DOHH2 (cell line): ENCODE measurements around the gene TSHZ3.

Experiments used
- H3F3A ChIP-seq: fragments of 200-600 bp; sonication (generic), shearing (Covaris generic); 2 replicates; pipeline ENCODE4 v1.6.0; 2016; ENCODE audit warnings: antibody characterized with exemption, mild to moderate bottlenecking; ENCODE audit not compliant: control insufficient read depth, insufficient read depth
- H3K27ac ChIP-seq: fragments of 200-600 bp; sonication (generic); 2 replicates; pipeline ENCODE4 v1.5.1; 2014; ENCODE audit warnings: low read depth, mild to moderate bottlenecking, low read length, moderate library complexity
- H3K27me3 ChIP-seq: fragments of 200-600 bp; sonication (generic); 2 replicates; pipeline ENCODE4 v1.6.1; 2014; ENCODE audit warnings: mild to moderate bottlenecking, low read length, mixed read lengths; ENCODE audit not compliant: control insufficient read depth
- H3K36me3 ChIP-seq: fragments of 200-600 bp; sonication (generic); 2 replicates; pipeline ENCODE4 v1.6.1; 2014; ENCODE audit warnings: mild to moderate bottlenecking, low read length, moderate library complexity, mixed read lengths; ENCODE audit not compliant: control insufficient read depth
- H3K4me1 ChIP-seq: fragments of 200-600 bp; sonication (generic); 2 replicates; pipeline ENCODE4 v1.6.1; 2014; ENCODE audit warnings: mild to moderate bottlenecking, low read length, mixed read lengths; ENCODE audit not compliant: control insufficient read depth
- H3K4me2 ChIP-seq: fragments of 200-600 bp; sonication (generic); 2 replicates; pipeline ENCODE4 v1.6.0; 2014; ENCODE audit warnings: mild to moderate bottlenecking, low read length, moderate library complexity
- H3K4me3 ChIP-seq: fragments of 200-600 bp; sonication (generic); 2 replicates; pipeline ENCODE4 v1.5.1; 2014; ENCODE audit warnings: mild to moderate bottlenecking, low read length, mixed read lengths
- H3K79me2 ChIP-seq: fragments of 200-600 bp; sonication (generic); 2 replicates; pipeline ENCODE4 v1.6.1; 2014; ENCODE audit warnings: mild to moderate bottlenecking, low read length, mixed read lengths; ENCODE audit not compliant: control insufficient read depth
- H3K9me2 ChIP-seq: fragments of 200-600 bp; sonication (generic); replicated peaks from 2 replicates; pipeline ENCODE4 v1.6.1; 2014; ENCODE audit warnings: mild to moderate bottlenecking, low read length, mixed read lengths; ENCODE audit not compliant: control insufficient read depth
- H3K9me3 ChIP-seq: fragments of 200-600 bp; sonication (generic); 2 replicates; pipeline ENCODE4 v1.6.1; 2014; ENCODE audit warnings: antibody characterized with exemption, low read length, mixed read lengths; ENCODE audit not compliant: control insufficient read depth, insufficient read depth
- H4K20me1 ChIP-seq: fragments of 200-600 bp; sonication (generic); 2 replicates; pipeline ENCODE4 v1.6.0; 2014; ENCODE audit warnings: low read depth, mild to moderate bottlenecking, antibody characterized with exemption, low read length, moderate library complexity; ENCODE audit not compliant: control insufficient read depth, insufficient read depth
- CTCF ChIP-seq: fragments of 200-600 bp; sonication (generic); IDR thresholded peaks from one replicate; pipeline ENCODE4 v1.5.1; 2014; ENCODE audit warnings: antibody characterized with exemption, mild to moderate bottlenecking, low read depth, low read length; ENCODE audit not compliant: poor library complexity, severe bottlenecking
- EZH2phosphoT487 ChIP-seq: fragments of 200-600 bp; sonication (generic); IDR thresholded peaks from 2 replicates; pipeline ENCODE4 v1.6.1; 2017; ENCODE audit warnings: borderline replicate concordance, mild to moderate bottlenecking, antibody characterized with exemption, low read length, moderate library complexity, mixed read lengths

TSHZ3 gene

GRCh38 chr19:31334101-31334848 lies 15.0 kb downstream of the TSHZ3 start:
- Histone ChIP-seq H3K79me2 (no peaks in the 10 kb centered on the region), H3K36me3 (no peaks in the 10 kb centered on the region)

GRCh38 chr19:31332096-31332495 lies 17.1 kb downstream of the TSHZ3 start:
- no peaks in the 10 kb centered on the region for H4K20me1 ChIP-seq
- peaks cover 5% of the 10 kb centered on the region; the same call in 1 of the 2 replicates for H3K9me3 ChIP-seq
- no peaks in the 10 kb centered on the region for H3K9me2 ChIP-seq
- TF ChIP-seq CTCF = no peak
- TF ChIP-seq EZH2phosphoT487 = no peak
- no peak overlapping the region for H3K4me3 ChIP-seq
- no peaks in the 10 kb centered on the region for H3K79me2 ChIP-seq
- H3F3A ChIP-seq = no peaks in the 10 kb centered on the region
- H3K4me2 ChIP-seq = no peak overlapping the region
- H3K27ac ChIP-seq = no peak overlapping the region
- no peaks in the 10 kb centered on the region for H3K4me1 ChIP-seq
- H3K27me3 ChIP-seq = no peaks in the 10 kb centered on the region
- no peaks in the 10 kb centered on the region for H3K36me3 ChIP-seq

More at GRCh38 chr19:31334101-31334848, 15.0 kb downstream of the TSHZ3 start:
- no peak overlapping the region for H3K4me3 ChIP-seq
- H3K4me1 ChIP-seq = no peaks in the 10 kb centered on the region
- no peak overlapping the region for H3K27ac ChIP-seq
- no peaks in the 10 kb centered on the region for H3K9me2 ChIP-seq
- no peak overlapping the region for H3K4me2 ChIP-seq
- no peak for TF ChIP-seq EZH2phosphoT487
- no peaks in the 10 kb centered on the region for H4K20me1 ChIP-seq
- no peaks in the 10 kb centered on the region for H3K27me3 ChIP-seq
- H3K9me3 ChIP-seq = peaks cover 5% of the 10 kb centered on the region; the same call in 1 of the 2 replicates
- no peaks in the 10 kb centered on the region for H3F3A ChIP-seq

GRCh38 chr19:31331536-31331935 lies 17.7 kb downstream of the TSHZ3 start:
- H3K9me2 ChIP-seq = no peaks in the 10 kb centered on the region
- H3K27ac ChIP-seq = no peak overlapping the region

More at GRCh38 chr19:31331536-31331935, 17.7 kb downstream of the TSHZ3 start:
- Histone ChIP-seq H3K79me2 (no peaks in the 10 kb centered on the region), H3K4me1 (no peaks in the 10 kb centered on the region), H3K36me3 (no peaks in the 10 kb centered on the region), H4K20me1 (no peaks in the 10 kb centered on the region), H3K27me3 (no peaks in the 10 kb centered on the region), H3K4me3 (no peak overlapping the region), H3K4me2 (no peak overlapping the region), H3F3A (no peaks in the 10 kb centered on the region), H3K9me3 (peaks cover 5% of the 10 kb centered on the region; the same call in 1 of the 2 replicates)
- TF ChIP-seq CTCF = no peak
- TF ChIP-seq EZH2phosphoT487 = no peak
